GM12874 (cell line): ENCODE data around the gene PJA1.

Source experiments
- CTCF ChIP-seq: IDR thresholded peaks from 2 replicates; pipeline ENCODE4 v1.5.1; 2011; ENCODE audit warnings: low read depth, mild to moderate bottlenecking, control low read depth, low read length, moderate library complexity; ENCODE audit not compliant: insufficient read depth

The PJA1 gene

GRCh38 chrX:69196666-69197065 lies 31.4 kb upstream of the PJA1 start:
- TF ChIP-seq CTCF = no peak

GRCh38 chrX:69195810-69196209 lies 30.6 kb upstream of the PJA1 start:
- no peak for TF ChIP-seq CTCF

GRCh38 chrX:69195192-69195591 lies 29.9 kb upstream of the PJA1 start:
- TF ChIP-seq CTCF = no peak

- no peak for TF ChIP-seq CTCF
Measured at GRCh38 chrX:69192603-69193002, 27.4 kb upstream of the PJA1 start.

- no peak for TF ChIP-seq CTCF
Measured at GRCh38 chrX:69189576-69190371, 24.5 kb upstream of the PJA1 start.

- TF ChIP-seq CTCF = no peak
Measured at GRCh38 chrX:69186651-69187050, 21.4 kb upstream of the PJA1 start.

- no peak for TF ChIP-seq CTCF
Measured at GRCh38 chrX:69185886-69186285, 20.6 kb upstream of the PJA1 start.

- TF ChIP-seq CTCF = no peak
Measured at GRCh38 chrX:69185141-69185540, 19.9 kb upstream of the PJA1 start.
